ENCODE results near the gene TRABD. TPM values are rescaled to one million over a fixed set of nuclear protein-coding genes. Genes with fewer than 3 reads are reported as not detected.

The TRABD gene
- total RNA-seq, 4 donors from 2014 or later: 21.4 to 30.3 (median 24.5) TPM

GRCh38 chr22:50175191-50175461 is 10.6 kb upstream of the TRABD start:
- DNase-seq: no peak
- intact Hi-C loops (cut with DNase I; ENCODE audit: low total_unique reads): no loop called here
- TF ChIP-seq, protein P1, sequence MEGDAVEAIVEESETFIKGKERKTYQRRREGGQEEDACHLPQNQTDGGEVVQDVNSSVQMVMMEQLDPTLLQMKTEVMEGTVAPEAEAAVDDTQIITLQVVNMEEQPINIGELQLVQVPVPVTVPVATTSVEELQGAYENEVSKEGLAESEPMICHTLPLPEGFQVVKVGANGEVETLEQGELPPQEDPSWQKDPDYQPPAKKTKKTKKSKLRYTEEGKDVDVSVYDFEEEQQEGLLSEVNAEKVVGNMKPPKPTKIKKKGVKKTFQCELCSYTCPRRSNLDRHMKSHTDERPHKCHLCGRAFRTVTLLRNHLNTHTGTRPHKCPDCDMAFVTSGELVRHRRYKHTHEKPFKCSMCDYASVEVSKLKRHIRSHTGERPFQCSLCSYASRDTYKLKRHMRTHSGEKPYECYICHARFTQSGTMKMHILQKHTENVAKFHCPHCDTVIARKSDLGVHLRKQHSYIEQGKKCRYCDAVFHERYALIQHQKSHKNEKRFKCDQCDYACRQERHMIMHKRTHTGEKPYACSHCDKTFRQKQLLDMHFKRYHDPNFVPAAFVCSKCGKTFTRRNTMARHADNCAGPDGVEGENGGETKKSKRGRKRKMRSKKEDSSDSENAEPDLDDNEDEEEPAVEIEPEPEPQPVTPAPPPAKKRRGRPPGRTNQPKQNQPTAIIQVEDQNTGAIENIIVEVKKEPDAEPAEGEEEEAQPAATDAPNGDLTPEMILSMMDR (IDR thresholded peaks at IDR 0.05 in 4 of 5, conservative IDR thresholded peaks at IDR 0.05 in 1 of 5): no peak
- TF ChIP-seq POLR2A (IDR thresholded peaks at IDR 0.05): no peak

GRCh38 chr22:50175921-50176849 is 9.5 kb upstream of the TRABD start:
- DNase-seq: no peak
- in situ Hi-C loops (cut with MboI; ENCODE audit: low sequenced_read_pairs in 4 of 4) (no loop called here), intact Hi-C loops (cut with DNase I; ENCODE audit: low total_unique reads) (no loop called here)
- no peaks in the 10 kb centered on the region for H3K36me3 ChIP-seq
- ATAC-seq: no peak
- peaks cover 18 to 38% (median 37%) of the 10 kb centered on the region in 3 donors for H3K27me3 ChIP-seq
- no peak overlapping the region for H3K27ac ChIP-seq
- no peak overlapping the region for H3K4me3 ChIP-seq
- TF ChIP-seq, protein P1 (IDR thresholded peaks at IDR 0.05 in 4 of 5, conservative IDR thresholded peaks at IDR 0.05 in 1 of 5): no peak
- TF ChIP-seq POLR2A (IDR thresholded peaks at IDR 0.05): no peak
- H3K9me3 ChIP-seq: no peaks in the 10 kb centered on the region
- H3K4me1 ChIP-seq: no peaks in the 10 kb centered on the region

More at GRCh38 chr22:50175191-50175461, 10.6 kb upstream of the TRABD start:
- H3K27ac ChIP-seq: no peak overlapping the region
- H3K27me3 ChIP-seq: peaks cover 23 to 41% (median 38%) of the 10 kb centered on the region in 3 donors
- no peak for ATAC-seq
- H3K4me1 ChIP-seq: no peaks in the 10 kb centered on the region
- H3K9me3 ChIP-seq: no peaks in the 10 kb centered on the region
- in situ Hi-C loops (cut with MboI; ENCODE audit: low sequenced_read_pairs in 4 of 4): no loop called here
- H3K36me3 ChIP-seq: no peaks in the 10 kb centered on the region
- H3K4me3 ChIP-seq: no peak overlapping the region

- ATAC-seq (no peak), DNase-seq (no peak)
- no peaks in the 10 kb centered on the region for H3K4me1 ChIP-seq
- no peaks in the 10 kb centered on the region for H3K9me3 ChIP-seq
- in situ Hi-C loops (cut with MboI; ENCODE audit: low sequenced_read_pairs in 4 of 4) (no loop called here), intact Hi-C loops (cut with DNase I; ENCODE audit: low total_unique reads) (no loop called here)
- H3K36me3 ChIP-seq: no peaks in the 10 kb centered on the region
- H3K27me3 ChIP-seq: peaks cover 11 to 33% (median 29%) of the 10 kb centered on the region in 3 donors
- no peak overlapping the region for H3K4me3 ChIP-seq
- TF ChIP-seq, protein P1 (IDR thresholded peaks at IDR 0.05 in 4 of 5, conservative IDR thresholded peaks at IDR 0.05 in 1 of 5): no peak
- no peak for TF ChIP-seq POLR2A (IDR thresholded peaks at IDR 0.05)
- no peak overlapping the region for H3K27ac ChIP-seq
Measured at GRCh38 chr22:50176850-50177536, 8.7 kb upstream of the TRABD start.

GRCh38 chr22:50177537-50178470 is 7.9 kb upstream of the TRABD start:
- Histone ChIP-seq H3K27me3 (peaks cover 11 to 33% (median 27%) of the 10 kb centered on the region in 3 donors), H3K4me1 (no peaks in the 10 kb centered on the region), H3K9me3 (no peaks in the 10 kb centered on the region), H3K27ac (no peak overlapping the region), H3K4me3 (no peak overlapping the region), H3K36me3 (no peaks in the 10 kb centered on the region)
- ATAC-seq: no peak
- intact Hi-C loops (cut with DNase I; ENCODE audit: low total_unique reads) (no loop called here), in situ Hi-C loops (cut with MboI; ENCODE audit: low sequenced_read_pairs in 4 of 4) (no loop called here)
- no peak for DNase-seq
- TF ChIP-seq, protein P1 (IDR thresholded peaks at IDR 0.05 in 4 of 5, conservative IDR thresholded peaks at IDR 0.05 in 1 of 5): no peak
- TF ChIP-seq POLR2A (IDR thresholded peaks at IDR 0.05): no peak

Data from gastrocnemius medialis (tissue), 4 donors.